ENCODE data around the gene RRP9.

RRP9 gene

DNA sequence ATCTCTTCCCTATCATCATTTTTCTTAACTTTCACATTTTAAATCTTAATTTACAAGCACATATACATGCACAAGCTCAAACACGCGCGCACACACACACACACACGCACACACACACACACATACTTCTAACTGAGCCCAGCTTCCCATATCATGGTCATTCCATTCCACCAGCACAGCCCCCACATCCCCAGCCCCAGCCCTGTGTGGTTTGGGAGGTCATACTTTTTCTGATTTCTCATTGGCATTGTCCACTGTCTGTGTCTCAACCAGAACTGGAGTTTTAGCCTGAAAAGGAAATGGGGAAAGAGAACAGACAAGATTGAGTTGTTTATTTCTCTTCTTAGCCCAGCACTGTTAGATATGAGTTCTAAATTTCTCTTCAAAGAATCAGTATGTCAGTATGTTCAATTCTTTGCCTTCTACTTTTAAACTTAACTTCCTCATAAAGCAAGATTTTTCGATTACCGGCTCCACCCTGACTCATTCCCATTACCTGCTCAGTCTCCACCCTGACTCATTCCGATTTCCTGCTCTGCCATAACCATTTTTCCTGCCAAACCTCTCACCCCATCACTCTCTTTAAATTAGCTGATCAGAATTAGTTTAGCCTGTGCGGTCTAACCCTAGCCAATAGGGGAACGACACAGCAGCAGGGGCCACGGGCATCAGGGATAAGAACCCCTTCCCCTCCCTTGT lies 44.9 kb downstream of the RRP9 start:
- DNase-seq, result no peak

DNA sequence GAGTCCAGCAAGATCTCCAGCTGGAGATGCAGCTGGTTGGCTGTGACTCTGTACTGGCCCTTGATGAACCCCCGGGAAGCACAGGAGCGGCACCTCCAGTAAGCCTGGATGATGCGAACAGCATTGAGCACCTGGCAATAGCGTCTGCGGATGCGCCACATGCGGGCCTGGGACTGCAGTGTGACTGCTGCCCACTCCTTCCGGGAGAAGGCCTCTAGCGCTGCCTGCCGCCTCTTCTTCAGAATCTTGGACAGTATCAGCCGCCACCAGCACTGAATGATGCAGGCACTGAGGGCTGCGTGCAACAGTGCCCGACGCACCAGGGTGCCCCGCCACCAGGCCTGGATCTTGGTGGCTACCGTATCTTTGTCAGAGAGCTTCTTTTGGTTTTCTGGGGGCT lies 46.8 kb downstream of the RRP9 start:
- no peak for DNase-seq

DNA sequence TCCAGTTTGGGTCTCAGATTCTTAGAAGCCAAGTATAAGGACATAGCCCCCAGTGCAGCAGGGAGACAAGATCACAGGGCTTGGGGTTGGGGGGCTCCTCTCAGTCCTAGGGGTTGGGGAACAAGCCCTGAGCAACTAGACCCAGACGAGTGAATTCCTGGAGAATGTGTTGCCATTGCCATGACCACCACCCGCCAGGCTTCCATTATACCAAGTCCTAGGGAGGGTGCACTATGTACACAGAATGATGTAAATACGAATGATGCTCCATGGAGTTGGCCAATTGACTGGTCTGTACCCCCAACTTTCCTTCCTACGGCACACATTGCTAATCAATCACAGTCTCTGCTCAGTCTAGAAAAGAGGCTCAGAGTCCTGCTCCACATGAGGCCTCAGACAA lies 47.3 kb downstream of the RRP9 start:
- DNase-seq, result no peak

DNA sequence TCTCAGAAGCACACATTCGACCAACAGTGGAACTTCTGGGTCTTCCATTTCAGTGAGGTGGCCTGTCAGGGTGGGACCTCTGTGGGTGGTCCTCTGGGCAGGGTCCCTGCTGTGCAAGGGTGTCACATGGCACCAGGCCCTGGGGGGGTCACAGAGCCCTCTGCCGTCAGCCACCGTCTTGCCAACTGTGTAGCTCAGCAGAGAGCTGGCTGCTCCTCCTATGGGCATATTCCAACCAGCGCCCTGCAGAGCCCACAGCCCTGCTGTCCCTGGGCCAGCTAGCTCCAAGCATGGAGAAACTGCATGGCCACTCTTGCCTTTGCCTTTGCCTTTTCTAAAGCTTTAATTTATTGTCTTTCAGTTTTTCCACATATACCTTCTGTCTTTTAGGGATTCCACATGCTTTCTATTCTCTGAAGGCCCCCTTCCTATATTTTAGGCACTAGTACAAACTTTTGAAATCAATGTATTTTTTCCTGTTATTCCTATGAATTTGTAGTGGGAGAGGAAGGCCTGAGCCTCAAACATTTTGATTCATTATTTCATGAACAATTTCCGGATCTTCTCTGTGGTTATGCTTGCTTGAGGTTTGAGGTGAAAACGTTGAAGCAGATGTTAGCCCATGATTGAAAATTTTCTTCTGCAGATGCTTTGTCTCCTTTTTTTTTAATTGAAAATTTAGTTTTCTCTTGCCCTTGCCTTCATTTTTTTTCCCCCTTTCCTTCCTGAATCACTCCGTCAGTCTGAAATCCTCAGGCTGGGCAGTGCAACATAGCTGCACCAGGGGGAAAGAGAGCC lies 50.3 kb downstream of the RRP9 start:
- no peak for DNase-seq

DNA sequence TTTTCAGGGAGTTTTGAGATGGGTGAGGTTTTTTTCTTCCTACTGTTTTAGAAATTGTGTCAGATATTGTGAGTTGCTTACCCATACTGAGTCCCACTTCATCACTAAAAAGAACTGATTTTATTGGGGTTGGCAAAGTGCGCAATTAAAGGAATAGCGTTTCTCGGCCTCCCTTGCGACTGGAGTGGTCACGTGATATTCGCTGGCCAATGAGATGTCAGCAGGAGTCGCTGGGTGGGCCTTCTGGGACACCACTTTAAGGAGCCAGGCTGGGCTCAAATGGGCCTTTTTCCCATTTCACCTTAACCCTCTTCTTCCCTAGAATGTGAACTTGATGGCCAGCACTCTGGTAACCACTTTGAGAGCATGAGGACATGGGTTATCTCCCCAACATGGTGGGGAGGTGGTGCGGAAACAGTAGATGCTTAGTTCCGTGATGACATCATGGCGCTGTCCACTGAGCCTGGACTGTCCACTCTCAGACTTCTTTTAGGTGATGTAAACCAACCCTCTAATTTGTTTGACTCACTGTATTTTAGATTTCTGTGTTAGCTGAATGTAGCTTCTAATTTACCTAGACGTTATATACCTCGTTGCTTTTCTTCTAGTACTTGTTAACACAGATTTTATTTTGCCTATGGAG lies 53.1 kb downstream of the RRP9 start:
- DNase-seq, result no peak

DNA sequence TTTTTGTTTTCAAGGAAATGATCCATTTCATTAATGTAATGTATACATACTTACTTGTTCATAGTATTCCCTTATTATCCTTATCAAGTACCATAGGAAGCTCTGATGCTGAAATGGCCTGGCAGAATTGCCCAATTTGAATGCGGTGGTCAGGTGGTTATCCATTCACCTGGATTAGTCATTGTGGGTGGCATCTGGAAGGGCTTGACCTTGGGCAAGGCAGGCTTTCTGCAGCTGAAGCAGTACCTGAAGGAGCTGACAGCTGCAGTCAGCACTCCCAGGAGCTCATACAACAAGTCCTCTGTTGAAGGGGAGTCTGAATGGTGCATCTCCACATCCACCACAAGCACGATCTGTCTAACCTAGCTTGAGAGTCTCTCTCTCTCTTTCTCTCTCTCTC lies 54.1 kb downstream of the RRP9 start:
- DNase-seq, result no peak

DNA sequence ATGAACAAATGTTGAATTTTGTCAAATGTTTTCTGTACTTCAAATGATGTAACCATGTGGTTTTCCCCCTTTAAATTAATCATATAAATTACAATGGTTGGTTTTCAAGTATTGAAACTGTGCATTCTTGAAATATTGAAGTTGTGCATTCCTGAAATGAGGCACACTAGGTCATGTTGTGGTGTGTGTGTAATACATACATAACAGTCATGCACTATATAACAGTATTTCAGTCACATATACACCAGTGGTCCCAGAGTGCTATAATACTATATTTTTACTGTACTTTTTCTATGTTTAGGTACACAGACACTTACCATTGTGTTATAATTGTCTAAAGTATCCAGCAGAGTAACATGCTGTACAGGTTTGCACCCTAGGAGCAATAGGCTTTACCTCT lies 55.3 kb downstream of the RRP9 start:
- DNase-seq, result no peak
